Hepatocyte (in vitro differentiated cells): Measurements from ENCODE around the gene DGKZ.

Experiments used
- CTCF ChIP-seq: fragments of 200-600 bp; sonication (generic); IDR thresholded peaks from 2 replicates; pipeline ENCODE4 v1.5.1; 2016; ENCODE audit warnings: antibody characterized with exemption, mild to moderate bottlenecking; ENCODE audit not compliant: poor library complexity
- EZH2phosphoT487 ChIP-seq: fragments of 200-600 bp; sonication (generic); IDR thresholded peaks from one replicate; pipeline ENCODE4 v1.6.1; 2018; ENCODE audit warnings: antibody characterized with exemption, mild to moderate bottlenecking, low read depth, moderate library complexity; ENCODE audit not compliant: unreplicated experiment, severe bottlenecking

DNA sequence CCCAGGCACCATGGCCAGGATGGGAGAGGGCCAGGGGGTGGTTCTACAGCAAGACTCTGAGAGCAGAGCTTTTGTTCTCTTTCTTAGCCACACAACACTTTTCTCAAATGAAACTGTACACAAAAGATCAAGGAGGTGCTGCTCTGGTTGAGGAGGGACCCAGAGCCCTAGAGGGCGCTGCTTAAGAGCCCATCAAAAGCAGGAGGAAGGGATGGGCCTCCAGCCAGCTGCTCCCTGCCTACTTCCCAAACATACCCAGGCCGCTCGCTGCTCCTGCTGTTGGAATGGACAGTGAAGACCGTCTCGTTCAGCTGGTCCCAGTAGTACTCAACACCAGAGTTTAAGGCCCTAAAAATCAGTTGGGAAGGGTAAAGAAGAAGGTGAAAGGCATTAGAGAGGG, 62.8 kb downstream of the DGKZ start:
- TF ChIP-seq CTCF (no peak), EZH2phosphoT487 (no peak)
